Liver (tissue), 9 donors: ENCODE measurements around the gene RECK. TPM values are rescaled to one million over a fixed set of nuclear protein-coding genes. Genes with fewer than 3 reads are reported as not detected.

Experiments used
- DNase-seq: peaks from one replicate; pipeline ENCODE4 v3.0.0-alpha.2; 2017; ENCODE audit warnings: low spot score
- H3K27ac ChIP-seq, 2 donors: one replicate each; pipeline ENCODE4 v1.7.0; 2013; ENCODE audit warnings: inconsistent platforms in 2 of 2, low read length in 2 of 2, control low read depth in 1 of 2, low read depth in 1 of 2, mild to moderate bottlenecking in 1 of 2
- H3K27me3 ChIP-seq, 4 donors: one replicate each; pipeline versions ENCODE4 v1.6.1 to v1.7.0; 2013; ENCODE audit warnings: low read length in 3 of 4, inconsistent platforms in 1 of 4, mild to moderate bottlenecking in 1 of 4, moderate library complexity in 1 of 4; ENCODE audit not compliant: control insufficient read depth in 4 of 4, insufficient read depth in 4 of 4
- H3K36me3 ChIP-seq, 4 donors: one replicate each; pipeline versions ENCODE4 v1.6.1 to v1.7.0; 2013; ENCODE audit warnings: low read length in 3 of 4, mild to moderate bottlenecking in 3 of 4, low read depth in 1 of 4, moderate library complexity in 1 of 4; ENCODE audit not compliant: control insufficient read depth in 4 of 4, insufficient read depth in 3 of 4
- H3K4me1 ChIP-seq, 4 donors: one replicate each; pipeline versions ENCODE4 v1.6.1 to v1.7.0; 2013; ENCODE audit warnings: low read length in 3 of 4, mild to moderate bottlenecking in 3 of 4, moderate library complexity in 1 of 4; ENCODE audit not compliant: control insufficient read depth in 4 of 4, insufficient read depth in 4 of 4
- H3K4me3 ChIP-seq, 3 donors: one replicate each; pipeline versions ENCODE4 v1.6.1 to v1.7.0; 2013; ENCODE audit warnings: low read length in 3 of 3, control low read depth in 1 of 3, low read depth in 1 of 3, mild to moderate bottlenecking in 1 of 3
- H3K9ac ChIP-seq, 2 donors: one replicate each; pipeline ENCODE4 v1.7.0; 2013; ENCODE audit warnings: low read length in 2 of 2, mild to moderate bottlenecking in 2 of 2, moderate library complexity in 2 of 2, control low read depth in 1 of 2, low read depth in 1 of 2
- H3K9me3 ChIP-seq, 4 donors: one replicate each; pipeline versions ENCODE4 v1.6.1 to v1.7.0; 2013; ENCODE audit warnings: low read length in 3 of 4; ENCODE audit not compliant: control insufficient read depth in 4 of 4
- EGR1 ChIP-seq, 2 donors: IDR thresholded peaks; 2 replicates each; pipeline ENCODE4 v1.6.1; 2016 to 2018; ENCODE audit warnings: antibody characterized with exemption in 2 of 2, low read depth in 2 of 2
- FOXA1 ChIP-seq: IDR thresholded peaks from 2 replicates; pipeline ENCODE4 v1.6.1; 2016; ENCODE audit warnings: antibody characterized with exemption
- FOXA2 ChIP-seq: IDR thresholded peaks from 2 replicates; pipeline ENCODE4 v1.6.1; 2016; ENCODE audit warnings: antibody characterized with exemption
- GABPA ChIP-seq, 2 donors: IDR thresholded peaks in 1 of 2; conservative IDR thresholded peaks in 1 of 2; 2 replicates each; pipeline ENCODE4 v1.6.1; 2016; ENCODE audit warnings: antibody characterized with exemption in 2 of 2, mild to moderate bottlenecking in 1 of 2, moderate library complexity in 1 of 2
- HNF4A ChIP-seq, 2 donors: conservative IDR thresholded peaks; 2 replicates each; pipeline ENCODE4 v1.6.1; 2016; ENCODE audit warnings: antibody characterized with exemption in 2 of 2, mild to moderate bottlenecking in 2 of 2
- HNF4G ChIP-seq: IDR thresholded peaks from 2 replicates; pipeline ENCODE4 v1.6.1; 2016; ENCODE audit warnings: antibody characterized with exemption
- JUND ChIP-seq, 2 donors: IDR thresholded peaks; 2 replicates each; pipeline ENCODE4 v1.6.1; 2016; ENCODE audit warnings: antibody characterized with exemption in 2 of 2
- NR2F2 ChIP-seq: IDR thresholded peaks from 2 replicates; pipeline ENCODE4 v1.6.1; 2016; ENCODE audit warnings: antibody characterized with exemption
- RAD21 ChIP-seq, 2 donors: IDR thresholded peaks; 2 replicates each; pipeline ENCODE4 v1.6.1; 2016; ENCODE audit warnings: antibody characterized with exemption in 2 of 2, mild to moderate bottlenecking in 2 of 2
- RXRA ChIP-seq, 2 donors: IDR thresholded peaks; 2 replicates each; pipeline ENCODE4 v1.6.1; 2017 to 2018; ENCODE audit warnings: antibody characterized with exemption in 2 of 2, mild to moderate bottlenecking in 1 of 2
- SP1 ChIP-seq: IDR thresholded peaks from 2 replicates; pipeline ENCODE4 v1.6.1; 2018; ENCODE audit warnings: antibody characterized with exemption, mild to moderate bottlenecking
- TAF1 ChIP-seq: conservative IDR thresholded peaks from 2 replicates; pipeline ENCODE4 v1.6.1; 2016; ENCODE audit warnings: antibody characterized with exemption, mild to moderate bottlenecking
- YY1 ChIP-seq: IDR thresholded peaks from 2 replicates; pipeline ENCODE4 v1.6.1; 2016; ENCODE audit warnings: antibody characterized with exemption, mild to moderate bottlenecking
- ZBTB33 ChIP-seq: IDR thresholded peaks from 2 replicates; pipeline ENCODE4 v1.6.1; 2016; ENCODE audit warnings: antibody characterized with exemption
- WGBS: extraction: QIAGEN DNeasy Blood & Tissue Kit; methylation state at CpG from one replicate; pipeline ENCODE4 v1.1.7; 2013; 5-methylcytosine and 5-hydroxymethylcytosine counted together
- polyA plus RNA-seq, 2 donors: library from polyadenylated mRNA; stranded (reverse) in 1 of 2; unstranded in 1 of 2; fragments of 200-250 nt in 1 of 2; fragments of >200 nt in 1 of 2; fragmentation: Nextera tagmentation in 1 of 2; extraction: Ambion mirVana in 1 of 2; gene quantifications; one replicate each; pipeline versions ENCODE4 v1.2.1 to v1.2.3, GENCODE V29; 2013 to 2015
- total RNA-seq, 2 donors: library from RNA; depleted of rRNA; stranded (reverse); fragments of >200 nt; gene quantifications; one replicate each; pipeline ENCODE4 v1.2.3, GENCODE V29; 2014
- TF ChIP-seq, protein P1 (sequence below): IDR thresholded peaks from 2 replicates; pipeline ENCODE4 v1.6.1; 2016; ENCODE audit warnings: antibody characterized with exemption
- TF ChIP-seq, protein P2 (sequence below): fragments of 150-350 bp; IDR thresholded peaks from 2 replicates; pipeline ENCODE4 v1.5.1; 2017; ENCODE audit warnings: improper control_type of control experiment, low read depth, low read length; ENCODE audit not compliant: missing input control
- TF ChIP-seq, protein P3 (sequence below): IDR thresholded peaks from 2 replicates; pipeline ENCODE4 v1.6.1; 2016; ENCODE audit warnings: antibody characterized with exemption, mild to moderate bottlenecking
- TF ChIP-seq, protein P4 (sequence below): IDR thresholded peaks from 2 replicates; pipeline ENCODE4 v1.6.1; 2016; ENCODE audit warnings: antibody characterized with exemption
- donor health status: healthy.
- donor health status: healthy.
- donor health status: healthy.
- donor health status: healthy.
- donor health status: healthy.

RECK gene
- total and polyA plus RNA-seq, 4 donors = 2.1 to 3.5 (median 2.3) TPM

GRCh38 chr9:36050476-36050875 is 13.8 kb downstream of the RECK start:
- Histone ChIP-seq H3K27me3 (no peaks in the 10 kb centered on the region), H3K36me3 (no peaks in the 10 kb centered on the region), H3K9me3 (no peaks in the 10 kb centered on the region), H3K27ac (no peak overlapping the region), H3K4me3 (no peak overlapping the region), H3K9ac (no peak overlapping the region), H3K4me1 (peaks cover 0 to 2% (median 0%) of the 10 kb centered on the region in 4 donors)
- TF ChIP-seq RAD21 (IDR thresholded peaks at IDR 0.05) = no peak
- TF ChIP-seq NR2F2 = no peak
- TF ChIP-seq, protein P1, sequence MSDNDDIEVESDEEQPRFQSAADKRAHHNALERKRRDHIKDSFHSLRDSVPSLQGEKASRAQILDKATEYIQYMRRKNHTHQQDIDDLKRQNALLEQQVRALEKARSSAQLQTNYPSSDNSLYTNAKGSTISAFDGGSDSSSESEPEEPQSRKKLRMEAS = no peak
- no peak for TF ChIP-seq JUND (IDR thresholded peaks at IDR 0.05)
- TF ChIP-seq ZBTB33 = no peak
- TF ChIP-seq, protein P2, sequence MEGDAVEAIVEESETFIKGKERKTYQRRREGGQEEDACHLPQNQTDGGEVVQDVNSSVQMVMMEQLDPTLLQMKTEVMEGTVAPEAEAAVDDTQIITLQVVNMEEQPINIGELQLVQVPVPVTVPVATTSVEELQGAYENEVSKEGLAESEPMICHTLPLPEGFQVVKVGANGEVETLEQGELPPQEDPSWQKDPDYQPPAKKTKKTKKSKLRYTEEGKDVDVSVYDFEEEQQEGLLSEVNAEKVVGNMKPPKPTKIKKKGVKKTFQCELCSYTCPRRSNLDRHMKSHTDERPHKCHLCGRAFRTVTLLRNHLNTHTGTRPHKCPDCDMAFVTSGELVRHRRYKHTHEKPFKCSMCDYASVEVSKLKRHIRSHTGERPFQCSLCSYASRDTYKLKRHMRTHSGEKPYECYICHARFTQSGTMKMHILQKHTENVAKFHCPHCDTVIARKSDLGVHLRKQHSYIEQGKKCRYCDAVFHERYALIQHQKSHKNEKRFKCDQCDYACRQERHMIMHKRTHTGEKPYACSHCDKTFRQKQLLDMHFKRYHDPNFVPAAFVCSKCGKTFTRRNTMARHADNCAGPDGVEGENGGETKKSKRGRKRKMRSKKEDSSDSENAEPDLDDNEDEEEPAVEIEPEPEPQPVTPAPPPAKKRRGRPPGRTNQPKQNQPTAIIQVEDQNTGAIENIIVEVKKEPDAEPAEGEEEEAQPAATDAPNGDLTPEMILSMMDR = no peak
- no peak for TF ChIP-seq RXRA (IDR thresholded peaks at IDR 0.05)
- no peak for TF ChIP-seq SP1
- WGBS = 90% methylated on average over 3 of the region's 3 CpGs
- DNase-seq = no peak

DNA sequence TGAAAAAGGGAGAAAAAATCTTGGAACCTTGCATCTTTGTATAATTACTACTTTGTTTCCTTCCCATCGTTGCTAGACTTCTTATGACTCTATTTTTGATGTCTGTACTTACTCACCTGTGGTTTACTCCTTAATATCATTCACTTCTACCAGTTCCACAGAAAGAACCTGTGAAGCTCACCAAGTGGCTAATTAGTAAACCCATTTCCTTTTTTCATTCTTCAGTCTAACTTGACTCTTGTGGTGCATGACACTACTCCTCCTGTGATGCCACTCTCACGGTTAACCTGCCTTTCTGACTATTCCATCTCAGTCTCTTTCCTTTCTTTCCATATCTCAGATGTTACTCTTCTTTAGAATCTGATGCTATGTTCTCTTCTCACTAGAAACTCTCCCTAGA is 14.6 kb downstream of the RECK start:
- Histone ChIP-seq H3K27ac (no peak overlapping the region), H3K9me3 (no peaks in the 10 kb centered on the region), H3K4me1 (peaks cover 0 to 2% (median 0%) of the 10 kb centered on the region in 4 donors), H3K27me3 (peaks cover 0 to 2% (median 0%) of the 10 kb centered on the region in 4 donors), H3K9ac (no peak overlapping the region), H3K36me3 (no peaks in the 10 kb centered on the region), H3K4me3 (no peak overlapping the region)
- 85% methylated on average over 2 of the region's 2 CpGs for WGBS
- no peak for TF ChIP-seq HNF4G
- TF ChIP-seq NR2F2 = no peak
- TF ChIP-seq, protein P2 = no peak
- TF ChIP-seq RAD21 (IDR thresholded peaks at IDR 0.05) = no peak
- TF ChIP-seq, protein P3, sequence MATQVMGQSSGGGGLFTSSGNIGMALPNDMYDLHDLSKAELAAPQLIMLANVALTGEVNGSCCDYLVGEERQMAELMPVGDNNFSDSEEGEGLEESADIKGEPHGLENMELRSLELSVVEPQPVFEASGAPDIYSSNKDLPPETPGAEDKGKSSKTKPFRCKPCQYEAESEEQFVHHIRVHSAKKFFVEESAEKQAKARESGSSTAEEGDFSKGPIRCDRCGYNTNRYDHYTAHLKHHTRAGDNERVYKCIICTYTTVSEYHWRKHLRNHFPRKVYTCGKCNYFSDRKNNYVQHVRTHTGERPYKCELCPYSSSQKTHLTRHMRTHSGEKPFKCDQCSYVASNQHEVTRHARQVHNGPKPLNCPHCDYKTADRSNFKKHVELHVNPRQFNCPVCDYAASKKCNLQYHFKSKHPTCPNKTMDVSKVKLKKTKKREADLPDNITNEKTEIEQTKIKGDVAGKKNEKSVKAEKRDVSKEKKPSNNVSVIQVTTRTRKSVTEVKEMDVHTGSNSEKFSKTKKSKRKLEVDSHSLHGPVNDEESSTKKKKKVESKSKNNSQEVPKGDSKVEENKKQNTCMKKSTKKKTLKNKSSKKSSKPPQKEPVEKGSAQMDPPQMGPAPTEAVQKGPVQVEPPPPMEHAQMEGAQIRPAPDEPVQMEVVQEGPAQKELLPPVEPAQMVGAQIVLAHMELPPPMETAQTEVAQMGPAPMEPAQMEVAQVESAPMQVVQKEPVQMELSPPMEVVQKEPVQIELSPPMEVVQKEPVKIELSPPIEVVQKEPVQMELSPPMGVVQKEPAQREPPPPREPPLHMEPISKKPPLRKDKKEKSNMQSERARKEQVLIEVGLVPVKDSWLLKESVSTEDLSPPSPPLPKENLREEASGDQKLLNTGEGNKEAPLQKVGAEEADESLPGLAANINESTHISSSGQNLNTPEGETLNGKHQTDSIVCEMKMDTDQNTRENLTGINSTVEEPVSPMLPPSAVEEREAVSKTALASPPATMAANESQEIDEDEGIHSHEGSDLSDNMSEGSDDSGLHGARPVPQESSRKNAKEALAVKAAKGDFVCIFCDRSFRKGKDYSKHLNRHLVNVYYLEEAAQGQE = no peak
- TF ChIP-seq, protein P4, sequence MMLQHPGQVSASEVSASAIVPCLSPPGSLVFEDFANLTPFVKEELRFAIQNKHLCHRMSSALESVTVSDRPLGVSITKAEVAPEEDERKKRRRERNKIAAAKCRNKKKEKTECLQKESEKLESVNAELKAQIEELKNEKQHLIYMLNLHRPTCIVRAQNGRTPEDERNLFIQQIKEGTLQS = no peak
- TF ChIP-seq FOXA2 = no peak
- no peak for TF ChIP-seq JUND (IDR thresholded peaks at IDR 0.05)
- no peak for TF ChIP-seq SP1
- no peak for TF ChIP-seq GABPA (IDR thresholded peaks at IDR 0.05 in 1 of 2, conservative IDR thresholded peaks at IDR 0.05 in 1 of 2)
- TF ChIP-seq RXRA (IDR thresholded peaks at IDR 0.05) = no peak
- no peak for TF ChIP-seq TAF1
- TF ChIP-seq, protein P1 = no peak
- no peak for TF ChIP-seq ZBTB33
- TF ChIP-seq YY1 = no peak
- no peak for TF ChIP-seq EGR1 (IDR thresholded peaks at IDR 0.05; ENCODE audit: low read depth in 2 of 2)
- TF ChIP-seq HNF4A (conservative IDR thresholded peaks at IDR 0.05) = no peak
- TF ChIP-seq FOXA1 = no peak
- DNase-seq = no peak
